DOHH2 (cell line): ENCODE results near the gene GP1BB.

Experiments used
- CTCF ChIP-seq: fragments of 200-600 bp; sonication (generic); IDR thresholded peaks from one replicate; pipeline ENCODE4 v1.5.1; 2014; ENCODE audit warnings: antibody characterized with exemption, mild to moderate bottlenecking, low read depth, low read length; ENCODE audit not compliant: poor library complexity, severe bottlenecking
- EZH2phosphoT487 ChIP-seq: fragments of 200-600 bp; sonication (generic); IDR thresholded peaks from 2 replicates; pipeline ENCODE4 v1.6.1; 2017; ENCODE audit warnings: borderline replicate concordance, mild to moderate bottlenecking, antibody characterized with exemption, low read length, moderate library complexity, mixed read lengths

GRCh38 chr22:19760058-19760950, 37.0 kb downstream of the GP1BB start, which contains the start of gene TBX1:
- no peak for TF ChIP-seq CTCF
- peak; percentile 80 for TF ChIP-seq EZH2phosphoT487
